NT2/D1 (cell line): ENCODE results near the gene FAM13A.

Source experiments
- SUZ12 ChIP-seq: IDR thresholded peaks from 2 replicates; pipeline ENCODE4 v1.6.1; 2011; ENCODE audit not compliant: insufficient read length, insufficient read depth; ENCODE audit errors: extremely low read depth
- YY1 ChIP-seq: IDR thresholded peaks from 2 replicates; pipeline ENCODE4 v1.6.1; 2011; ENCODE audit not compliant: insufficient read length, insufficient read depth
- ZNF274 ChIP-seq: IDR thresholded peaks from 2 replicates; pipeline ENCODE4 v1.6.1; 2011; ENCODE audit warnings: mild to moderate bottlenecking, low read depth, low read length

DNA sequence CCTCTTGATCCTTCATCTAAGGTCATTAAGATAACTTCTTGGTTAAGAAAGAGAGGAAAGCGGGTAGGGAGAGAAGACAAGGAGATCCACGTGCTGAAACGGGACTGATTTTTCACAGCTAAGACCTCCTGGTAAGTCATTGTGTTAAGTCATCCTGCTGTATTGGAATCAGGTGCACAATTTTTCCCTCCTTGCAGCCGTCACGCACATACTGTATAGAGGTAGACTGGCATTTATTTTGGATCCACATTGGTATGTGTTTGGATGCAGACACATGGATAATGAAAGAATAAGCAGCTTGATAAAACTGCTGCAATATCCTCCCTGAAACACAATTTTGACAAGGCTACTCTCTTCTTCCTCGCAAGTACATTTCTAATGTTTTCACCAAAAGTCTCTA is 299.2 kb downstream of the FAM13A start:
- TF ChIP-seq YY1 (no peak), ZNF274 (no peak), SUZ12 (no peak)
